ENCODE data around the gene PRIM2.
"Not testable (repeated sequence)": the region's sequence is repeated elsewhere in the genome, so short reads cannot be mapped to it uniquely, and the experiment has no call there.

DNA sequence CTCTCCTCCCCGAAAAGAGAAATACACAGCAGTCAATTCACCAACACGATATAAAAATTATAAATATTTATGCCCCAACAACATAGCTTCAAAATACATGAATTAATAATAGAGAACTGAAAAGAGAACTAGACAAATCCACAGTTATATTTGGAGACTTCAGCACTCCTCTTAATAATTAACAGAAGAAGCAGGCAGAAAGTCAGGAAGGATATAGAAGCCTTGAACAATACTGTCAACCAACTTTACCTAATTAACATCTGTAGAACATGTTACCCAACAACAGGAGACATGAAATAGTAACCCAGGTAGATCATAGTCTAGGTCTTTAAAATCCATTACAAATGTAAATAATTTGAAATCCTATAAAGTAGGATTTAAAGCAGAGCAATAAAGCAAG lies 293.2 kb downstream of the PRIM2 start:
- TF ChIP-seq, protein P1, sequence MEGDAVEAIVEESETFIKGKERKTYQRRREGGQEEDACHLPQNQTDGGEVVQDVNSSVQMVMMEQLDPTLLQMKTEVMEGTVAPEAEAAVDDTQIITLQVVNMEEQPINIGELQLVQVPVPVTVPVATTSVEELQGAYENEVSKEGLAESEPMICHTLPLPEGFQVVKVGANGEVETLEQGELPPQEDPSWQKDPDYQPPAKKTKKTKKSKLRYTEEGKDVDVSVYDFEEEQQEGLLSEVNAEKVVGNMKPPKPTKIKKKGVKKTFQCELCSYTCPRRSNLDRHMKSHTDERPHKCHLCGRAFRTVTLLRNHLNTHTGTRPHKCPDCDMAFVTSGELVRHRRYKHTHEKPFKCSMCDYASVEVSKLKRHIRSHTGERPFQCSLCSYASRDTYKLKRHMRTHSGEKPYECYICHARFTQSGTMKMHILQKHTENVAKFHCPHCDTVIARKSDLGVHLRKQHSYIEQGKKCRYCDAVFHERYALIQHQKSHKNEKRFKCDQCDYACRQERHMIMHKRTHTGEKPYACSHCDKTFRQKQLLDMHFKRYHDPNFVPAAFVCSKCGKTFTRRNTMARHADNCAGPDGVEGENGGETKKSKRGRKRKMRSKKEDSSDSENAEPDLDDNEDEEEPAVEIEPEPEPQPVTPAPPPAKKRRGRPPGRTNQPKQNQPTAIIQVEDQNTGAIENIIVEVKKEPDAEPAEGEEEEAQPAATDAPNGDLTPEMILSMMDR (conservative IDR thresholded peaks at IDR 0.05; ENCODE audit: low read depth in 2 of 2): not testable (repeated sequence)
- TF ChIP-seq, protein P2, sequence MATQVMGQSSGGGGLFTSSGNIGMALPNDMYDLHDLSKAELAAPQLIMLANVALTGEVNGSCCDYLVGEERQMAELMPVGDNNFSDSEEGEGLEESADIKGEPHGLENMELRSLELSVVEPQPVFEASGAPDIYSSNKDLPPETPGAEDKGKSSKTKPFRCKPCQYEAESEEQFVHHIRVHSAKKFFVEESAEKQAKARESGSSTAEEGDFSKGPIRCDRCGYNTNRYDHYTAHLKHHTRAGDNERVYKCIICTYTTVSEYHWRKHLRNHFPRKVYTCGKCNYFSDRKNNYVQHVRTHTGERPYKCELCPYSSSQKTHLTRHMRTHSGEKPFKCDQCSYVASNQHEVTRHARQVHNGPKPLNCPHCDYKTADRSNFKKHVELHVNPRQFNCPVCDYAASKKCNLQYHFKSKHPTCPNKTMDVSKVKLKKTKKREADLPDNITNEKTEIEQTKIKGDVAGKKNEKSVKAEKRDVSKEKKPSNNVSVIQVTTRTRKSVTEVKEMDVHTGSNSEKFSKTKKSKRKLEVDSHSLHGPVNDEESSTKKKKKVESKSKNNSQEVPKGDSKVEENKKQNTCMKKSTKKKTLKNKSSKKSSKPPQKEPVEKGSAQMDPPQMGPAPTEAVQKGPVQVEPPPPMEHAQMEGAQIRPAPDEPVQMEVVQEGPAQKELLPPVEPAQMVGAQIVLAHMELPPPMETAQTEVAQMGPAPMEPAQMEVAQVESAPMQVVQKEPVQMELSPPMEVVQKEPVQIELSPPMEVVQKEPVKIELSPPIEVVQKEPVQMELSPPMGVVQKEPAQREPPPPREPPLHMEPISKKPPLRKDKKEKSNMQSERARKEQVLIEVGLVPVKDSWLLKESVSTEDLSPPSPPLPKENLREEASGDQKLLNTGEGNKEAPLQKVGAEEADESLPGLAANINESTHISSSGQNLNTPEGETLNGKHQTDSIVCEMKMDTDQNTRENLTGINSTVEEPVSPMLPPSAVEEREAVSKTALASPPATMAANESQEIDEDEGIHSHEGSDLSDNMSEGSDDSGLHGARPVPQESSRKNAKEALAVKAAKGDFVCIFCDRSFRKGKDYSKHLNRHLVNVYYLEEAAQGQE (IDR thresholded peaks at IDR 0.05; ENCODE audit: unreplicated experiment): not testable (repeated sequence)
- TF ChIP-seq POLR2AphosphoS5 (IDR thresholded peaks at IDR 0.05; ENCODE audit: low read depth); EZH2 (IDR thresholded peaks at IDR 0.05; ENCODE audit: low read depth, unreplicated experiment); JUNB (IDR thresholded peaks at IDR 0.05; ENCODE audit: unreplicated experiment); EZH2phosphoT487 (IDR thresholded peaks at IDR 0.05; ENCODE audit: unreplicated experiment); CREB1 (CRISPR knock-in tag; IDR thresholded peaks at IDR 0.05; ENCODE audit: low read depth); ZNF114 (CRISPR knock-in tag; IDR thresholded peaks at IDR 0.05): not testable (repeated sequence)
- TF ChIP-seq, protein P3, sequence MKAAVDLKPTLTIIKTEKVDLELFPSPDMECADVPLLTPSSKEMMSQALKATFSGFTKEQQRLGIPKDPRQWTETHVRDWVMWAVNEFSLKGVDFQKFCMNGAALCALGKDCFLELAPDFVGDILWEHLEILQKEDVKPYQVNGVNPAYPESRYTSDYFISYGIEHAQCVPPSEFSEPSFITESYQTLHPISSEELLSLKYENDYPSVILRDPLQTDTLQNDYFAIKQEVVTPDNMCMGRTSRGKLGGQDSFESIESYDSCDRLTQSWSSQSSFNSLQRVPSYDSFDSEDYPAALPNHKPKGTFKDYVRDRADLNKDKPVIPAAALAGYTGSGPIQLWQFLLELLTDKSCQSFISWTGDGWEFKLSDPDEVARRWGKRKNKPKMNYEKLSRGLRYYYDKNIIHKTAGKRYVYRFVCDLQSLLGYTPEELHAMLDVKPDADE (IDR thresholded peaks at IDR 0.05): not testable (repeated sequence)

Data from GM23338 (cell line).